Globus pallidus (tissue), 1 donor: Measurements from ENCODE around the gene SLC35B4.
"Not testable (repeated sequence)": the region's sequence is repeated elsewhere in the genome, so short reads cannot be mapped to it uniquely, and the experiment has no call there.

Experiments used
- DNase-seq: peaks from one replicate; pipeline ENCODE4 v3.0.0-alpha.2; 2015; ENCODE audit warnings: low spot score

Gene SLC35B4

DNA sequence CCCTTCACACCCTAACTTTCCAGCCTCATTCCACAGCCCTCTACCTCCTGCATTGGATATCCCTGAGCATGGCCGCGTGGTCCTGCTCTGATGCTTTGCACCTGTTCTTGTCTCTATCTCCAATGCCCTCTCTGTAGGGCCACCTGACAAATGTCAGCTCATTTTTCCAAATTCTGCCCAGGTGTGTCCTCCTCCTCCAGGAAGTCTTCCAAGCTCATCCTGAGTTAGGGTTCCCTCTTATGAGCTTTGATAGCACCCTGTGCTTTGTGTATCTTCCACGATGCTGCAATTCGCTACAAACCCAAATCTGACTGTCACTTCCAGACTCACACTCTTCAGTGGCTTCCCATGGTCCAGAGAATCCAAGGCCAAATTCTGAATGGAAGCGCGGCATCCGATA is 14.7 kb upstream of the SLC35B4 start:
- no peak for DNase-seq

DNA sequence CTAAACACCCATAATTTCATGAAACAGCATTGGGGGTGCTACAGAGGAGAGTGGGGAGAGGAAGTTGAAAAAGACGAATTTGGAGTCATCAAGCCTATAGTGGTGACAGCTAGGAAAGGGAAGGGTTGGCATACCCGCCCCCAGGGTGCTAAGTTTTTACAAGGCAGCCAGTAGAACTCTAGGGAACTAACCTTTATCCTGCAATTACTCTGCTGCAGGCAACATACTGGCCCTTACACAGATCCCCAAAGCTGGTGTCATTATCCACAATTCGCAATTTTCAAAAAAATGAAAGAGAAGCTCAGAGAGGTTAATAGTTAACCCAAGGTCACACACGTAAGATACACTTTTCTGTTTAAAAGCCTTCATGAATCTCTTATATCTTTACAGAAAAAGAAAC is 14.2 kb upstream of the SLC35B4 start:
- no peak for DNase-seq

GRCh38 chr7:134329614-134330346 is 13.1 kb upstream of the SLC35B4 start:
- no peak for DNase-seq

GRCh38 chr7:134328900-134329299 is 12.2 kb upstream of the SLC35B4 start:
- DNase-seq = no peak

DNA sequence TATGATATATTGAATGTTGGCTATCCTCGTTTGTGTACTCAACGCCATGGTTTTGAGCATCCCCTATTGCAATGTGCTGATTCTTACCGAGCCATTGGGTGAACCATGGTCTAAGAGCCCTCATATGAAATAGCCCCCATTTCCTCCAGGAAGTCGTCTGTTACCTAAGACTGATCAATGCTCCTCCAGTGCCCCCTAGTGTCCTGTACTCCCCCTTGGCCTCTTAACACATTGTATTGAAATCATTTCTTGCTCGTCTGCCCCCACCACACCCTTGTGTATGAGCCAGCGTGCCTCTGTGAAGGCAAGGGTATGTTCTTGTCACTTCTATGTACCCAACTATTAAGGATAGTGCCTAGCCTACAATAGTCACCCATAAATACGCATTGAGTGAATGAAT is 11.2 kb upstream of the SLC35B4 start:
- DNase-seq = peak; percentile 60

DNA sequence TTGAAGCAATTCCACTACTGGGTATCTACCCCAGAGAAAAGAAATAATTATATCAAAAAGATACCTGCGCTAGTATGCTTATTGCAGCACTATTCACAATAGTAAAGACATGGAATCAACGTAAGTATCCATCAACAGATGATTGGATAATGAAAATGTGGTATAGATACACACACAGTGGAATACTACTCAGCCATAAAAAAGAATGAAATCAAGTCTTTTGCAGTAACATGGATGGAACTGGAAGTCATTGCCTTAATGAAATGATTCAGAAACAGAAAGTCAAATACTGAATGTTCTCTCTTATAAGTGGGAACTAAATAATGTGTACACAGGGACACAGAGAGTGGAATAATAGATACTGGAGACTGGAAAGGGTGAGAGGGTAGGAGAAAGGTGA is 7.4 kb upstream of the SLC35B4 start:
- DNase-seq = no peak

GRCh38 chr7:134320201-134320600 is 3.5 kb upstream of the SLC35B4 start:
- no peak for DNase-seq

DNA sequence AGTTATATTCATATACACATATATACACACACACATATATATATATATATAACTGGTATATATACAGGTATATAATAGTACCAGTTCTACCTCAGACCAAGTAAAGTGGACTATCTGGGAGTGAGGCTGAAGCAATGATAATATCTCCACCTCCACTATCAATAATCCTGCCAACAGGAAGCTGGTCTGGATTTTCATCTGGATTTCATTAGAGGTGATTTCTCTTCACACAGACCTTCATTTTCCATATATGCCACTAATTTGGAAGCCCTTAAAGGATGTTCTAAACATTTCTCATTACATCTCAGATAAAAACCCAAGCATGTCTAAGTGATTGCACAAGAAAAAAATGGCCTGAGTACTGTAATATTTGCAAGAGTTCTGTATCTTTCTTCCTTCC is 1.7 kb upstream of the SLC35B4 start:
- DNase-seq = no peak

DNA sequence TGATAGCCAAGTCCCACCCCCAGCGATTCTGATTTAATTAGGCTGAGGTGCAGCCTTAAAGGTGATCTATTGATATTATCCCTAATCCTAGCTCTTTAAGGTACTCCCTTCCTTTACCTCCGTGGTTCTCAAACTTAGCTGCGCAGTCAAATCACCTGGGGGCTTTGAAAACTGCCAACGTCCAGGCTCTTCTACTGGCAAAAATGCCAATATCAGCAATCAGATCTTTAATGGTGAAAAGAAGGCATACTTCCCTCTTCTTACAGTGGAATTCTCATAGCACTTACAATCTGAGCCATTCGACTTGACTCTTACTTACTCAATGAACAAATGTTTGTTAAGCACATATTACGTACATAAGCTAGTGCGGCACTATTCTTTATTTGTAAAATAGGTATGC is 704 bp upstream of the SLC35B4 start:
- DNase-seq = no peak

- no peak for DNase-seq
These were observed 821 bp downstream of the SLC35B4 start for GRCh38 chr7:134315679-134316538.

DNA sequence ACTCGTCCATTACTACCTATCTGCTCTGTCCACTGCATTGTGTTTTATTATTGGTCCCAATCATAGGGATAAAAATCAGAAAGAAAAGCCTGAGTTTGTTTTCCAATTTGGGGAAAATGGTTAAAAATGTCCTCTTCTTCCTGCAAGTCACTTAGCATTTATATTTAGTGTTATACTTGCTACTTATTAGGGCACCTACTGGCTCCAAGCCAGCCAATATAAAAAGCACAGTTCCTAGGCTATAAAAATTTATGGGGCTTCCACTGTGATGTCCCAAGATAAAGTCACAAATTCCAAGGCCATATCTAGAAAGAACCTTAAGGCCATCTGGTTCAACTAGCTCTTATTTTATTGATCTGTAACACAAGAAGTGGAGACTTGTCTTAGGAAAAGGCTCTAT is 3.2 kb downstream of the SLC35B4 start:
- DNase-seq = no peak

GRCh38 chr7:134312717-134313116 is 4.0 kb downstream of the SLC35B4 start:
- DNase-seq = no peak

DNA sequence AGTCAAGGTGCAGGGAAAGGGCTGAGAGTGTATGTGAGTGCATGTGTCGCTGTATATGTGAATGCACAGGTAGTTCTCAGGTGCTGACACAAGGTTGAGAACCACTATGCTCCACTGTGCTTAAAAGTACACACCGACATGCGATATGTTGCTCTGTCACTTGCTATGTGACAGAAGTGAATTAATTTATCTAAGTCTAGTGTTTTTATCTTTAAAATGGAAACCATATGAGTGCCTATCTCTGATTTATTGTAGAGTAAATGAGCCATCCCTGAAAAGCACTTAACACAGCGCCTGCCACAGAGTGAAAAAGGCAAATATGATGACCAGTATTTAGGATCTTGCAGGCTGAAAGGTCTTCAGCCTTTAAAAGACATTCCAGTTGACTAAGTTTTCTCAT is 4.9 kb downstream of the SLC35B4 start:
- no peak for DNase-seq

- DNase-seq = no peak
These were observed 8.2 kb downstream of the SLC35B4 start for GRCh38 chr7:134308548-134308947.

DNA sequence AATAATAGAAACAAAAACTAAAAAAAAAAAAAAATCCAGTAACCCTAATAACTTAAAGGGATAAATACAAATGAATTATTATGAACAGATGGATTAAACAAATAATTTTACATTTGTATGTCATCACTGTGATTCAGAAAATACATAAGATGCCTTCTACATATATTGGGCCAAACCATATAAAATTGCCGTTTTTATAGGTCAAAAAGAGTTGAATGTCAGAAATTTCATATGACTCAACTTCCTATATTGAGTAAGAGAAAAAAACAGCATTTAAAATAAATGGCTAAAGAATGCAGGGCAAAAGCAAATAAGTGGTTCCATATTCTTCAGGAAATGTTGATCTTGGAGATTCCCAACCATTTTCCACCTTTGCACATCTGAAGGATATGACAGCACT is 9.4 kb downstream of the SLC35B4 start:
- no peak for DNase-seq

- DNase-seq = no peak
These were observed 14.6 kb downstream of the SLC35B4 start for GRCh38 chr7:134302120-134302519.

- DNase-seq = no peak
These were observed 15.1 kb downstream of the SLC35B4 start for GRCh38 chr7:134301592-134301991.

GRCh38 chr7:134300988-134301387 is 15.7 kb downstream of the SLC35B4 start:
- DNase-seq = no peak

GRCh38 chr7:134298902-134299683 is 17.6 kb downstream of the SLC35B4 start:
- peak; percentile 91 for DNase-seq

DNA sequence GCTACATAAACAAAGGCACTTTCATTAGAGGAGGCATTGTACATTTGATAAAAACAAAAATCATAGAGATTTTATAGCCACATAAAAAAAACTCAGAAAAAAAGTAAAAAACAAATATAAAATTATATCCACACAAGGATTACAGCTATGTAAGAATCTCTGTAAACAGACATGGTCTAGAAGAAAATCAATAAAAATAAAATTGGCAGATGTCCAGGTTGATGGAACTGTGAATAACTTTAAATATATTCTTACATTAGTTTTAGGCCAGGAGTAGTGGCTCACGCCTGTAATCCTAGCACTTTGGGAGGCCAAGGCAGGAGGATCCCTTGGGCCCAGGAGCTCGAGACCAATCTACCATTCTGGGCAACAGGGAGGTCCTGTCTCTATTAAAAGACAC is 19.2 kb downstream of the SLC35B4 start:
- no peak for DNase-seq

DNA sequence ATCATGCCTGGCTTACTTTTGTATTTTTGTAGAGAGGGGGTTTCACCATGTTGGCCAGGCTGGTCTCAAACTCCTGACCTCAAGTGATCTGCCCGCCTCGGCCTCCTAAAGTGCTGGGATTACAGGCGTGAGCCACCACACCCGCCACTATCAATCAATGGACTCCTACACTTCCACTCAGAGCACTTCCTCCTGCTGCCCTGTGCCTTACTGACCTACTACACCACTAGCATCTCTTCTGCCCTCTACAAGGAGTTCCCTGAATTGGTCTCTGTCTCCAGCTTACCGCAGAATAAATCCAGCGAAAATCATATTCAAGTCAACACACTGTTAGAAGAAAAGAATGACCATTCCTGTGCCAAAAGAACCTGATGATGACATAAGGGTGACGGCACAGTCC is 20.7 kb downstream of the SLC35B4 start:
- DNase-seq = not testable (repeated sequence)

DNA sequence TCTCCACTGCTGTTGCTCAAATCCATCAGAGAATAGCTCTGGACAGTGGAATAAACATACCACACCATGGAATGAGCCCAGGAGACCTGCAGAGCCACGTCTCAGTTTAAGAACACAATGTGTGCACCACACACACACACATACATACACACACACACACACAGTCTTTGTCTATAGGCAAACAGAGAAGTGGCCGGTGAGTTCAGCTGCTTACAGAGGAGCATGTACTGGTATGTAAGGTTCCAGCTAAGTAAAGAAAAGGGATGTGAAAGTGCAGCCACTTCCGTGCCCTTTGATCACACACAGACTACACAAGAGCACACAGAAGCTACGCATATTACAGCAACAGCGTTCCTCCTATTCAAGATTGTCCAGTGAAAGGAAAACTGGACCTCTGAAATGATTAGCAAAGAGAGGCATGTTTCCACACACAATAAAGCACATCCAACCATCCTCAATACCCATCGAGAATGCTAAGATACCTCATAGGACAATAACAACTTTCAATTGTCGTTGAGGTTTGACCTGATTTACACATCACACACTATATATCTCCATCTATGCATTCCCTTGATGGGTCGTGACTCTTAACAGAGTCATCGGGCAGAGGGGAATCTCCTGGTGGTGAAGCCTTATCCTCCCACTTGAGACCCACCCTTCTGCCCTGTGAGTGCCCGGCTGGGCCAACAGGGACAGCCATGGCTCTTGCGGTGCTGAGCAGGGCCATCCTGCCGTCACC is 23.6 kb downstream of the SLC35B4 start:
- peak; percentile 66 for DNase-seq
